ENCODE measurements around the gene LCOR.
"Not testable (repeated sequence)": the region's sequence is repeated elsewhere in the genome, so short reads cannot be mapped to it uniquely, and the experiment has no call there.

The LCOR gene

GRCh38 chr10:96814264-96814663 lies 17.8 kb upstream of the LCOR start (continued):
- TF ChIP-seq POU6F1 (CRISPR knock-in tag; IDR thresholded peaks at IDR 0.05; ENCODE audit: borderline replicate concordance, low read depth) (no peak), ESRRG (CRISPR knock-in tag; IDR thresholded peaks at IDR 0.05) (no peak)

GRCh38 chr10:96818971-96819370 lies 13.1 kb upstream of the LCOR start:
- not testable (repeated sequence) for ATAC-seq

DNA sequence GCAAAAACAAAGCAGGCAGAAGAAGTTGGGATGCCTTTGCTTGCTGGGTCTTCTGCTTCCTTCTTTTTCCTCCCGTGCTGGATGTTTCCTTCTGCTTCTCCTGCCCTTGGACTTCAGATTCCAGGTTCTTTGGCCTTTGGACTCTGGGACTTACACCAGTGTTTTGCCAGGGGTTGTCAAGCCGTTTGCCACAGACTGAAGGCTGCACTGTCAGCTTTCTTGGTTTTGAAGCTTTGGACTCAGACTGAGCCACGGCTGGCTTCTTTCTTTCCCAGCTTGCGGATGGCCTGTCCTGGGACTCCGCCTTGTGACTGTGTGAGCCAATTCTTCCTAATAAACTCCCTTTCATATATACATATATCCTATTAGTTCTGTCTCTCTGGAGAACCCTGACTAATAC lies 11.3 kb upstream of the LCOR start:
- no peak for ATAC-seq
- TF ChIP-seq ESRRG (CRISPR knock-in tag; IDR thresholded peaks at IDR 0.05) (no peak), TCF4 (CRISPR knock-in tag; IDR thresholded peaks at IDR 0.05; ENCODE audit: borderline replicate concordance) (no peak)

DNA sequence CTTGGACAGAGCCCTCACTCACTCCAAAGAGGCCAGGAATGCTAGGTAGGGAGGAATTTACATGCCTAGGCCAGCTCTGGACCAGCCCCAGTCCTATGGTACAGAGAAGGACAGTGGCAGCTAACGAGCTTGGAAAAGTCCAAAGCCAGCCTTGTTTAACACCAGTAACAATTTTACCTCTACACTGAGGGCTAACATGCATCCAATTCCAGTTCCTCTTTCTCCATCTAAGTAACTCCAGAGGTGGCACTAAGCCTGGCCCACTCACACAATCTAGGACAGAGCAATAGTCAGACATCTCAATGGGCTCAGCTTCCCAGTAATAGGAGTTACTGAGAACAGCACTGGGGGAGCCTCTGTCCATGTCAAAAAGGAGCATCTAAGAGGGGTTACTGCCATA lies 5.7 kb upstream of the LCOR start:
- TF ChIP-seq SNAI2 (CRISPR knock-in tag; IDR thresholded peaks at IDR 0.05) (no peak), RARB (CRISPR knock-in tag; IDR thresholded peaks at IDR 0.05) (no peak), ESRRG (CRISPR knock-in tag; IDR thresholded peaks at IDR 0.05) (no peak), GLIS3 (CRISPR knock-in tag; IDR thresholded peaks at IDR 0.05) (no peak), TSHZ2 (CRISPR knock-in tag; IDR thresholded peaks at IDR 0.05) (no peak), ZFP30 (CRISPR knock-in tag; IDR thresholded peaks at IDR 0.05) (no peak), ARNTL (CRISPR knock-in tag; IDR thresholded peaks at IDR 0.05; ENCODE audit: borderline replicate concordance, low read depth) (no peak), ZNF565 (CRISPR knock-in tag; conservative IDR thresholded peaks at IDR 0.05; ENCODE audit: low read depth) (no peak), ZC3H10 (CRISPR knock-in tag; IDR thresholded peaks at IDR 0.05) (no peak), TCF4 (CRISPR knock-in tag; IDR thresholded peaks at IDR 0.05; ENCODE audit: borderline replicate concordance) (no peak), TOX (CRISPR knock-in tag; IDR thresholded peaks at IDR 0.05; ENCODE audit: borderline replicate concordance) (no peak), ISL1 (CRISPR knock-in tag; IDR thresholded peaks at IDR 0.05) (no peak)
- ATAC-seq, result no peak

GRCh38 chr10:96828609-96829008 lies 3.5 kb upstream of the LCOR start:
- TF ChIP-seq ZNF8 (CRISPR knock-in tag; IDR thresholded peaks at IDR 0.05), result no peak
- no peak for TF ChIP-seq ARNTL (CRISPR knock-in tag; IDR thresholded peaks at IDR 0.05; ENCODE audit: borderline replicate concordance, low read depth)
- TF ChIP-seq OSR1 (CRISPR knock-in tag; IDR thresholded peaks at IDR 0.05), result no peak
- TF ChIP-seq RARB (CRISPR knock-in tag; IDR thresholded peaks at IDR 0.05), result no peak
- TF ChIP-seq, protein P1, sequence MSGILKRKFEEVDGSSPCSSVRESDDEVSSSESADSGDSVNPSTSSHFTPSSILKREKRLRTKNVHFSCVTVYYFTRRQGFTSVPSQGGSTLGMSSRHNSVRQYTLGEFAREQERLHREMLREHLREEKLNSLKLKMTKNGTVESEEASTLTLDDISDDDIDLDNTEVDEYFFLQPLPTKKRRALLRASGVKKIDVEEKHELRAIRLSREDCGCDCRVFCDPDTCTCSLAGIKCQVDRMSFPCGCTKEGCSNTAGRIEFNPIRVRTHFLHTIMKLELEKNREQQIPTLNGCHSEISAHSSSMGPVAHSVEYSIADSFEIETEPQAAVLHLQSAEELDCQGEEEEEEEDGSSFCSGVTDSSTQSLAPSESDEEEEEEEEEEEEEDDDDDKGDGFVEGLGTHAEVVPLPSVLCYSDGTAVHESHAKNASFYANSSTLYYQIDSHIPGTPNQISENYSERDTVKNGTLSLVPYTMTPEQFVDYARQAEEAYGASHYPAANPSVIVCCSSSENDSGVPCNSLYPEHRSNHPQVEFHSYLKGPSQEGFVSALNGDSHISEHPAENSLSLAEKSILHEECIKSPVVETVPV (CRISPR knock-in tag; IDR thresholded peaks at IDR 0.05), result no peak
- TF ChIP-seq ISL1 (CRISPR knock-in tag; IDR thresholded peaks at IDR 0.05), result no peak
- no peak for TF ChIP-seq POU6F1 (CRISPR knock-in tag; IDR thresholded peaks at IDR 0.05; ENCODE audit: borderline replicate concordance, low read depth)
- no peak for TF ChIP-seq ZFP30 (CRISPR knock-in tag; IDR thresholded peaks at IDR 0.05)

DNA sequence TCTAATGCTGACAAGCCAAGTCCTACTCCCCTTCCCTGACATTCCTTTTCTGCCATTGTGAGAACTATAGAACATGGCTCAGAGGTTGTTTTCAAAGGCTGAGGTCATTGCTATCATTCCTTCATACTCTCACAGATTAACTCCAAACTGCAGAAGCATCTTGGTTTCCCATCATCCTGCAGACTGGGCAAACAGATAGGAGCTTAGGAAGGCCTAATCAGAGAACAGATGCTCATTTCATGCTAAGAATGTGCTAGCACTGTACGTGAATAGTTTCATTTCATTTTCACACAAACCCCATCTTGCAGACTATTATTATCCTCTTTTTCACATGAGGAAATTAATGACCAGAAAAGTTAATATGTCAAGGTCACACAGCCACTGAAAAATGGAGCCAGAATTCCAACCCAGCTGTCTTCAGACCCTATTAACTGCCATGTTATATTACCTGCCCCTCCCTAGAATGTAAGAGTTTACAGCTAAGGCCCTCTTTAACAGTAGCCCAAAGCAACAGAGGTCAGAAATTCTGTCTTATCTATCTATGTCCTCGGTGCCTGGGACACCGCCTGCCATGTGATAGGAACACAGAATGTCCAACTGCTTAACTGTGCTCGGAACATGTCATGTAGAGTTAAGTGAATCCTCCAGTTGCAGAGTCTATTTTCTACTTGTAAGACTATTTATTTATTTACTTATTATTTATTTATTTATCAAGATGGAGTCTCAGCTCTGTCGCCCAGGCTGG lies 2.9 kb upstream of the LCOR start:
- ATAC-seq, result no peak
- TF ChIP-seq GLIS3 (CRISPR knock-in tag; IDR thresholded peaks at IDR 0.05) (no peak), POU6F1 (CRISPR knock-in tag; IDR thresholded peaks at IDR 0.05; ENCODE audit: borderline replicate concordance, low read depth) (no peak), TCF4 (CRISPR knock-in tag; IDR thresholded peaks at IDR 0.05; ENCODE audit: borderline replicate concordance) (no peak), ESRRG (CRISPR knock-in tag; IDR thresholded peaks at IDR 0.05) (no peak), ZNF70 (CRISPR knock-in tag; IDR thresholded peaks at IDR 0.05) (no peak), RARB (CRISPR knock-in tag; IDR thresholded peaks at IDR 0.05) (no peak), PATZ1 (CRISPR knock-in tag; IDR thresholded peaks at IDR 0.05; ENCODE audit: borderline replicate concordance) (no peak), ZNF565 (CRISPR knock-in tag; conservative IDR thresholded peaks at IDR 0.05; ENCODE audit: low read depth) (no peak), TOX (CRISPR knock-in tag; IDR thresholded peaks at IDR 0.05; ENCODE audit: borderline replicate concordance) (no peak), CSDC2 (CRISPR knock-in tag; IDR thresholded peaks at IDR 0.05) (no peak), ZFP3 (CRISPR knock-in tag; IDR thresholded peaks at IDR 0.05) (no peak), ZNF8 (CRISPR knock-in tag; IDR thresholded peaks at IDR 0.05) (no peak), ZFP30 (CRISPR knock-in tag; IDR thresholded peaks at IDR 0.05) (no peak)

More at GRCh38 chr10:96828609-96829008, 3.5 kb upstream of the LCOR start:
- no peak for ATAC-seq

Data from SK-N-SH treated with all-trans-retinoic acid at 6 μM for 48 hours (cell line).